Epithelial cell of proximal tubule (primary cell): ENCODE measurements around the gene UROD. TPM values are rescaled to one million over a fixed set of nuclear protein-coding genes. Genes with fewer than 3 reads are reported as not detected.
"Not testable (repeated sequence)": the region's sequence is repeated elsewhere in the genome, so short reads cannot be mapped to it uniquely, and the experiment has no call there.

ENCODE experiments used
- DNase-seq: peaks from one replicate; pipeline ENCODE4 v3.0.0-alpha.2; 2011; ENCODE audit warnings: low read depth
- H3K4me3 ChIP-seq: 2 replicates; pipeline ENCODE4 v1.5.1; 2011; ENCODE audit warnings: low read depth, mild to moderate bottlenecking, low read length
- total RNA-seq: library from RNA; depleted of rRNA; stranded (reverse); fragments of >200 nt; gene quantifications from 2 replicates; pipeline ENCODE4 v1.2.3, GENCODE V29; 2015
- TF ChIP-seq, protein P1 (sequence below): conservative IDR thresholded peaks from 2 replicates; pipeline ENCODE4 v1.5.1; 2012; ENCODE audit warnings: low read depth, mild to moderate bottlenecking, low read length

UROD gene
- total RNA-seq, 1 donor from 2014 or later = 104 TPM

- TF ChIP-seq, protein P1, sequence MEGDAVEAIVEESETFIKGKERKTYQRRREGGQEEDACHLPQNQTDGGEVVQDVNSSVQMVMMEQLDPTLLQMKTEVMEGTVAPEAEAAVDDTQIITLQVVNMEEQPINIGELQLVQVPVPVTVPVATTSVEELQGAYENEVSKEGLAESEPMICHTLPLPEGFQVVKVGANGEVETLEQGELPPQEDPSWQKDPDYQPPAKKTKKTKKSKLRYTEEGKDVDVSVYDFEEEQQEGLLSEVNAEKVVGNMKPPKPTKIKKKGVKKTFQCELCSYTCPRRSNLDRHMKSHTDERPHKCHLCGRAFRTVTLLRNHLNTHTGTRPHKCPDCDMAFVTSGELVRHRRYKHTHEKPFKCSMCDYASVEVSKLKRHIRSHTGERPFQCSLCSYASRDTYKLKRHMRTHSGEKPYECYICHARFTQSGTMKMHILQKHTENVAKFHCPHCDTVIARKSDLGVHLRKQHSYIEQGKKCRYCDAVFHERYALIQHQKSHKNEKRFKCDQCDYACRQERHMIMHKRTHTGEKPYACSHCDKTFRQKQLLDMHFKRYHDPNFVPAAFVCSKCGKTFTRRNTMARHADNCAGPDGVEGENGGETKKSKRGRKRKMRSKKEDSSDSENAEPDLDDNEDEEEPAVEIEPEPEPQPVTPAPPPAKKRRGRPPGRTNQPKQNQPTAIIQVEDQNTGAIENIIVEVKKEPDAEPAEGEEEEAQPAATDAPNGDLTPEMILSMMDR = no peak
- DNase-seq = no peak
Measured at GRCh38 chr1:44985747-44986359, 26.2 kb upstream of the UROD start.

GRCh38 chr1:44988531-44989156 lies 23.4 kb upstream of the UROD start:
- H3K4me3 ChIP-seq = no peak overlapping the region
- TF ChIP-seq, protein P1 = no peak
- no peak for DNase-seq

More at GRCh38 chr1:44985747-44986359, 26.2 kb upstream of the UROD start:
- peak overlapping the region; percentile 83 for H3K4me3 ChIP-seq

- DNase-seq = no peak
- TF ChIP-seq, protein P1 = no peak
- no peak overlapping the region for H3K4me3 ChIP-seq
Measured at GRCh38 chr1:44994309-44994898, 17.6 kb upstream of the UROD start.

DNA sequence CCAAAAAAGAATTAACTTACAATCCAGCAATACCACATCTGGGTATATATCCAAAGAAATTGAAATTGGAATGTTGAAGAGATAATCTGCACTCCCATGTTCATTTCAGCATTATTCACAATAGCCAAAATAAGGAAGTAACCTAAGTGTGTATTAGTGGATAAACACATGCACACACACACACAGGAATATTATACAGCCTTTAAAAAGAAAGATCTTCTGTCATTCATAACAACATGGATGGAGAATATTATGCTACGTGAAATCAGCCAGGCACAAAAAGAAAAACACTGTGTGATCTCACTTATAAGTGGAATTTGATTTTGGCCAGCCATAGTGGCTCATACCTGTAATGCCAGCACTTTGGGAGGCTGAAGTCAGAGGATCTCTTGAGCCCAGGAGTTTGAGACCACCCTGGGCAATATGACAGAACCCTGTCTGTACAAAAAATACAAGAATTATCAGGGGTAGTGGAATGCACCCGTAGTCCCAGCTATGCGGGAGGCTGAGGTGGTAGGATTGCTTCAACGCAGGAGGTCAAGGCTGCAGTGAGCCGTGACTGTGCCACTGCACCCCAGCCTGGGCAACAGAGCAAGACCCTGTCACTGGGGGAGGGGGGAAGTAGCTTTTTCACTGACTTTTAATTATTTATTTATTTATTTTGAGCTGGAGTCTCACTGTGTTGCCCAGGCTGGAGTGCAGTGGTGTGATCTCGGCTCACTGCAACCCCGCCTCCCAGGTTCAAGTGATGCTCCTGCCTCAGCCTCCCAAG lies 16.4 kb upstream of the UROD start:
- TF ChIP-seq, protein P1 = no peak
- DNase-seq = no peak
- H3K4me3 ChIP-seq = no peak overlapping the region

- TF ChIP-seq, protein P1 = no peak
- no peak for DNase-seq
Measured at GRCh38 chr1:44999232-44999631, 12.8 kb upstream of the UROD start.

GRCh38 chr1:45001011-45001481 lies 11.0 kb upstream of the UROD start:
- H3K4me3 ChIP-seq = no peak overlapping the region
- TF ChIP-seq, protein P1 = no peak
- DNase-seq = no peak

More at GRCh38 chr1:44999232-44999631, 12.8 kb upstream of the UROD start:
- no peak overlapping the region for H3K4me3 ChIP-seq

DNA sequence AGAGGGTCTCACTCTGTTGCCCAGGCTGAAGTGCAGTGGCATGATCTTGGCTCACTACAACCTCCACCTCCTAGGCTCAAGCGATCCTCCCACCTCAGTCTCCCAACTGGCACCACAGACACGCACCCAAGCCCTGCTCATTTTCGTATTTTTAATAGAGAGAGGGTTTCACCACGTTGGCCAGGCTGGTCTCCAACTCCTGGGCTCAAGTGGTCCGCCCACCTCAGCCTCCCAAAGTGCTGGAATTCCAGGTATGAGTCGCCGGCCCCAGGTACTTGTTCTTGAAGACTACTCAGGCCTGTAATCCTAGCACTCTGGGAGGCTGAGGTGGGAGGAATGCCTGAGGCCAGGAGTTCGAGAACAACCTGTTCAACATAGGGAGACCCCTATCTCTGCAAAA lies 10.5 kb upstream of the UROD start:
- H3K4me3 ChIP-seq, DNase-seq: not testable (repeated sequence)
